Loucy (cell line): Measurements from ENCODE around the gene DHFR2.

Source experiments
- H2AFZ ChIP-seq: fragments of 200-600 bp; sonication (generic); 2 replicates; pipeline ENCODE4 v1.6.0; 2016; ENCODE audit warnings: antibody characterized with exemption, mild to moderate bottlenecking, low read length, moderate library complexity
- H3F3A ChIP-seq: fragments of 200-600 bp; 2 replicates; pipeline ENCODE4 v1.6.0; 2016; ENCODE audit warnings: antibody characterized with exemption, low read depth, mild to moderate bottlenecking
- H3K27me3 ChIP-seq: fragments of 200-600 bp; sonication (generic); 2 replicates; pipeline ENCODE4 v1.6.1; 2014; ENCODE audit warnings: low read length, mild to moderate bottlenecking; ENCODE audit not compliant: insufficient read depth, poor library complexity, severe bottlenecking
- H3K36me3 ChIP-seq: fragments of 200-600 bp; sonication (generic); 2 replicates; pipeline ENCODE4 v1.6.1; 2016; ENCODE audit warnings: low read length; ENCODE audit not compliant: insufficient read depth
- H3K4me1 ChIP-seq: fragments of 200-600 bp; sonication (generic); 2 replicates; pipeline ENCODE4 v1.5.1; 2014; ENCODE audit warnings: low read length, mild to moderate bottlenecking; ENCODE audit not compliant: insufficient read depth, poor library complexity, severe bottlenecking
- H3K4me2 ChIP-seq: fragments of 200-600 bp; sonication (generic); 2 replicates; pipeline ENCODE4 v1.6.0; 2014; ENCODE audit warnings: antibody characterized with exemption, low read length, low read depth, mild to moderate bottlenecking; ENCODE audit not compliant: poor library complexity, severe bottlenecking
- H3K4me3 ChIP-seq: fragments of 200-600 bp; sonication (generic); 2 replicates; pipeline ENCODE4 v1.5.1; 2014; ENCODE audit warnings: low read length, mild to moderate bottlenecking, mixed read lengths; ENCODE audit not compliant: poor library complexity, severe bottlenecking
- H3K79me2 ChIP-seq: fragments of 200-600 bp; sonication (generic); 2 replicates; pipeline ENCODE4 v1.6.1; 2014; ENCODE audit warnings: low read length; ENCODE audit not compliant: insufficient read depth
- H3K9ac ChIP-seq: fragments of 200-600 bp; sonication (generic); 2 replicates; pipeline ENCODE4 v1.6.0; 2014; ENCODE audit warnings: mild to moderate bottlenecking, low read depth, low read length, moderate library complexity; ENCODE audit not compliant: poor library complexity, severe bottlenecking
- H3K9me2 ChIP-seq: fragments of 200-600 bp; sonication (generic); replicated peaks from 2 replicates; pipeline ENCODE4 v1.6.1; 2016; ENCODE audit warnings: low read depth, low read length, mixed read lengths
- H3K9me3 ChIP-seq: fragments of 200-600 bp; sonication (generic); 2 replicates; pipeline ENCODE4 v1.6.1; 2014; ENCODE audit warnings: mild to moderate bottlenecking, antibody characterized with exemption, low read length, low read depth; ENCODE audit not compliant: insufficient read depth
- H4K20me1 ChIP-seq: fragments of 200-600 bp; sonication (generic); 2 replicates; pipeline ENCODE4 v1.6.0; 2014; ENCODE audit warnings: antibody characterized with exemption, low read length, mild to moderate bottlenecking; ENCODE audit not compliant: insufficient read depth, poor library complexity, severe bottlenecking
- CTCF ChIP-seq: fragments of 200-600 bp; sonication (generic); conservative IDR thresholded peaks from 2 replicates; pipeline ENCODE4 v1.5.1; 2014; ENCODE audit warnings: mild to moderate bottlenecking, antibody characterized with exemption, low read length
- EZH2phosphoT487 ChIP-seq: fragments of 200-600 bp; IDR thresholded peaks from 2 replicates; pipeline ENCODE4 v1.6.1; 2018; ENCODE audit warnings: antibody characterized with exemption, mild to moderate bottlenecking, moderate library complexity, borderline replicate concordance

The DHFR2 gene

GRCh38 chr3:94071713-94072284, 9.1 kb upstream of the DHFR2 start:
- no peak overlapping the region for H3K9ac ChIP-seq
- TF ChIP-seq CTCF = no peak
- TF ChIP-seq EZH2phosphoT487 = no peak
- peaks cover 8% of the 10 kb centered on the region; the same call in 1 of the 2 replicates for H3K36me3 ChIP-seq
- no peaks in the 10 kb centered on the region; the same call in 1 of the 2 replicates for H3K9me3 ChIP-seq
- H3K4me1 ChIP-seq = peaks cover 13% of the 10 kb centered on the region
- peaks cover 14% of the 10 kb centered on the region for H4K20me1 ChIP-seq
- peak overlapping the region; percentile 36 for H3K4me2 ChIP-seq
- H2AFZ ChIP-seq = no peak overlapping the region
- no peaks in the 10 kb centered on the region for H3K9me2 ChIP-seq
- H3K79me2 ChIP-seq = peaks cover 11% of the 10 kb centered on the region; the same call in 1 of the 2 replicates
- H3K27me3 ChIP-seq = no peaks in the 10 kb centered on the region
- H3K4me3 ChIP-seq = no peak overlapping the region
- no peaks in the 10 kb centered on the region for H3F3A ChIP-seq

GRCh38 chr3:94070341-94070911, 7.7 kb upstream of the DHFR2 start:
- Histone ChIP-seq H2AFZ (no peak overlapping the region), H4K20me1 (peaks cover 16% of the 10 kb centered on the region), H3K4me3 (no peak overlapping the region), H3K9me2 (no peaks in the 10 kb centered on the region), H3K27me3 (no peaks in the 10 kb centered on the region), H3K9ac (no peak overlapping the region), H3K4me1 (peaks cover 24% of the 10 kb centered on the region), H3K9me3 (no peaks in the 10 kb centered on the region; the same call in 1 of the 2 replicates), H3F3A (no peaks in the 10 kb centered on the region), H3K79me2 (peaks cover 16% of the 10 kb centered on the region), H3K36me3 (0 out of 2 replicates have a peak, but pooled peaks cover 5% of the 10 kb centered on the region), H3K4me2 (no peak overlapping the region)
- TF ChIP-seq CTCF = no peak
- no peak for TF ChIP-seq EZH2phosphoT487

GRCh38 chr3:94069194-94069813, 6.6 kb upstream of the DHFR2 start:
- no peak overlapping the region for H3K9ac ChIP-seq
- H3K27me3 ChIP-seq = no peaks in the 10 kb centered on the region
- H2AFZ ChIP-seq = no peak overlapping the region
- no peaks in the 10 kb centered on the region for H3K9me2 ChIP-seq
- 0 out of 2 replicates have a peak, but pooled peaks cover 5% of the 10 kb centered on the region for H3K36me3 ChIP-seq
- no peaks in the 10 kb centered on the region for H3F3A ChIP-seq
- no peaks in the 10 kb centered on the region; the same call in 1 of the 2 replicates for H3K9me3 ChIP-seq
- H3K4me1 ChIP-seq = peaks cover 35% of the 10 kb centered on the region
- H3K4me2 ChIP-seq = peak overlapping the region; percentile 4
- H3K4me3 ChIP-seq = no peak overlapping the region
- H4K20me1 ChIP-seq = peaks cover 16% of the 10 kb centered on the region
- TF ChIP-seq EZH2phosphoT487 (no peak), CTCF (peak; percentile 84)
- H3K79me2 ChIP-seq = peaks cover 27% of the 10 kb centered on the region
